Subcutaneous adipose tissue (tissue), 4 donors: ENCODE measurements around the gene CMIP. TPM values are rescaled to one million over a fixed set of nuclear protein-coding genes. Genes with fewer than 3 reads are reported as not detected.

Source experiments
- total RNA-seq, 4 donors: library from RNA; depleted of rRNA; stranded (reverse); fragments of >200 nt; gene quantifications; one replicate each; pipeline ENCODE4 v1.1.0, GENCODE V29; 2016
- TF ChIP-seq, protein P1 (sequence below): fragments of 450-650 bp; IDR thresholded peaks from one replicate; pipeline ENCODE4 v1.5.1; 2016; ENCODE audit warnings: low read depth, mild to moderate bottlenecking, control low read depth, antibody characterized with exemption, moderate library complexity

The CMIP gene
- total RNA-seq, 4 donors from 2014 or later, result 19.9 to 40.3 (median 26.0) TPM

DNA sequence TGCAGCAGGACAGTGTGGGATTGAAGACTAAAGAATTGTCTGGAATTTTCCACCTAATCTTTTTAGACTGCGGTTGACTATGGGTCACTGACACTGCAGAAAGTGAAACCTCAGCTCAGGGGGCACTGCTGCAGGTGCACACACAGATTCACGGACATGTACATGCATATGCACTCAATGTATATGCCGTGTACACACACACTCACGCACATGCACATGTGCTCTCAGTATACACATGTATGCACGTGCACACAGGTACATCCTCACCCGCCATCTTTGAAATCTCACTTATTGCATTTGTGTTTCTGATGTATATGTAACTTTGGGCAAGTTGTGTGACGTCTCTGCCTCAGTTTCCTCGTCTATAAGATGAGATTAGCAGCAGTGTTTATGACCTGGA lies 27.3 kb downstream of the CMIP start:
- TF ChIP-seq, protein P1, sequence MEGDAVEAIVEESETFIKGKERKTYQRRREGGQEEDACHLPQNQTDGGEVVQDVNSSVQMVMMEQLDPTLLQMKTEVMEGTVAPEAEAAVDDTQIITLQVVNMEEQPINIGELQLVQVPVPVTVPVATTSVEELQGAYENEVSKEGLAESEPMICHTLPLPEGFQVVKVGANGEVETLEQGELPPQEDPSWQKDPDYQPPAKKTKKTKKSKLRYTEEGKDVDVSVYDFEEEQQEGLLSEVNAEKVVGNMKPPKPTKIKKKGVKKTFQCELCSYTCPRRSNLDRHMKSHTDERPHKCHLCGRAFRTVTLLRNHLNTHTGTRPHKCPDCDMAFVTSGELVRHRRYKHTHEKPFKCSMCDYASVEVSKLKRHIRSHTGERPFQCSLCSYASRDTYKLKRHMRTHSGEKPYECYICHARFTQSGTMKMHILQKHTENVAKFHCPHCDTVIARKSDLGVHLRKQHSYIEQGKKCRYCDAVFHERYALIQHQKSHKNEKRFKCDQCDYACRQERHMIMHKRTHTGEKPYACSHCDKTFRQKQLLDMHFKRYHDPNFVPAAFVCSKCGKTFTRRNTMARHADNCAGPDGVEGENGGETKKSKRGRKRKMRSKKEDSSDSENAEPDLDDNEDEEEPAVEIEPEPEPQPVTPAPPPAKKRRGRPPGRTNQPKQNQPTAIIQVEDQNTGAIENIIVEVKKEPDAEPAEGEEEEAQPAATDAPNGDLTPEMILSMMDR, result no peak

DNA sequence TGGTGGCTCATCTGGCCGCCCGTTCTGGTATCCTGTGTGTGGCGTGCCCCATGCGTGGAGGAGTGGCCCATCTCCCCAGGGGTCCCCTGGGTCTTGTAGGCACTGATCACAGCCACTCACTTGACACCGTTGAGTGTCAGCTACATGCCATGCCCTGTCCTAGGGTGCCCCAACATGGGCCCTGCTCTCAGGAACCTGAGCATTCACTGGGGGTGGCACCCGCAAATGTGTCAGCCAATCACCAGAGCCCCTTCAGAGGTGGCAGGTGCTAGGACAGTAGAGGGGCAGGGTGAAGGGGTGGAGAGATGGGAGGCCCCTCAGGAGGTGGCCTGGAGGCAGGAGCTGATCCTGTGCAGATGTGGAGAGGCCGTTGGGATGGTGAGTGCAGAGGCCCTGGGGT lies 27.8 kb downstream of the CMIP start:
- TF ChIP-seq, protein P1, result no peak

DNA sequence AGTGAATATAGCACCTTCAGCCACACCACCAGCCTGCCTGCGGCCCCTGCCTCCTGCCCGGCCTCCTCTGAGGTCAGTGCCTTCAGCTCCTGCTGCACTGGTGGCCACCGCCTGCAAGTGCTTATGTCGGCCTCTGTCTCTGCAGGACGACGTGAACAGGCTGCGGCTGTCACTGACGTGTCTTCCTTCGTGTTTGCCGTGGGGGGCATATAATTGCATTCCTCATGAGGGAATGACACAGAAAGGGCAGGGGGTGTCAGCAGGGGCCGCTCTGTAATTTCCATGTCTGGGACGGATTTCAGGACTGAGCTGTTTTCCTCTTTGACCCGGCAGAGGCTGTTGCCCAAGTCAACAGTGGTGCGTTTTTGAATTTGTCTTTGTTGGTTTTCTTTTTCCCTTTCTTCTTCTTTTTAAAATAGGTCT lies 28.5 kb downstream of the CMIP start:
- TF ChIP-seq, protein P1, result no peak

DNA sequence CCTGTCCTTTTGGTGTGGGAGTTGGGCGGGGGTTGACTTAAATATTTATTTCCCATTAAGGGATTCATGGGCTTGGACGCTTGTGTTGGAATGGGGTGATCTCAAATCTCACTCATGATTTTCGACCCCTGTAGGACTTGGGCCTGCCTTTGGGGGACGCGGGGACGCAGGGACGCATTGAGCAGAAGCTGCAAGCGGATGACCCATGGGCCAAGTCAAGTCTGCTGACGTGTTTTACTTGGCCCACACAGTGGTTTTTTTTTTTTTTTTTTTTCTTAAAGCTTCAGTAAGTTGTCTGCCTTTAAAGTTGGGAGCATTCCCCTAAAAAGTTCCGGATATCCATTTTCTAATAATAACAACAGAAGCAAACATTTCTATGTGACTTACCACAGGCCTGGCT lies 28.9 kb downstream of the CMIP start:
- TF ChIP-seq, protein P1, result no peak

DNA sequence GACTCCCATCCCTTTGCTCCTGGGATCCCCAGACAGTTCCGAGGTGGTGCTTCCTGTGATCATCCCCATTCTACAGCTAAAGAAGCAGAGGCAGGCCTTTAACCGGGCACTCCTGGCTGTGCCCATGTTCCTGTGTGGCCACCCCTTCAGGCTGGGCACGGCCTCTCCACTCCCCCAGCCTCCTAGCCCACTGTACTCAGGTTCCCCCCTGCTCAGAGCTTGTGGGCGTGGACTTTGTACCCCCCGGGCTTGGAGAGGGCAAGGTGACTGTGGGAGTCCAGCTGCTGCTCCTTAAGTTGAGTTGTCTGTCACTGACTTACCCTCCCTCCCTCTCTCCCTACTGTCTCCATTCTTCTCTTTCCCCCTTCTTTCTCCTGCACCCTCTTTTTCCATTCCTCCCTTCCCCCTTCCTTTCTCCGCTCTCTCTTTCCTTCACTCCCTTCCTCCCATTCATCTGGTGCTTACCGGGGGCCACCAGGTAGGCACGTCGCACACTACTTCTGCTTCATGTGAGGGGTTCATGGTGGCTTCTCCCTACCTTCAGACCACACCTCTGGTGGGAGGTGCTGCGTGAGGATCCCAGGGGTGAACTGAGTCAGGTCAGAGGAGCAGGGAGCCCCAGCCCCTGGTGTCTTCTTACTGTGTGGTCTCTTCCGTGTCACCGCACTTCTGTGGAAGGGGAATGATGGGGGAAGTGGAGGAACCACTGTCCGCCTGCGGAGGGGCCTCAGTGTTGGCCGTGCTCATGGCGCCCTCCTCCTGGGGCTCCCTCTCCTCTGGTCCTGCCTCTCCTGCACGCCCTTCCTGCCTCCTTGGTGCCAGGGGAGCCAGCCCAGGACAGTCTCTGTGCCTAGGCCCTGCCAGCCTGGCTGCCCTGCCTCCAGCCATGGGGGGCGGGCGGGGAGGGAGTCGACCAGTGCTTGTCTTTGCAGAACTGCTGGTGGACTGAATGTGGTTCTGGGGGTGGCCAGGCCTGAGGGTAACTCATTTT lies 29.7 kb downstream of the CMIP start:
- TF ChIP-seq, protein P1, result no peak

DNA sequence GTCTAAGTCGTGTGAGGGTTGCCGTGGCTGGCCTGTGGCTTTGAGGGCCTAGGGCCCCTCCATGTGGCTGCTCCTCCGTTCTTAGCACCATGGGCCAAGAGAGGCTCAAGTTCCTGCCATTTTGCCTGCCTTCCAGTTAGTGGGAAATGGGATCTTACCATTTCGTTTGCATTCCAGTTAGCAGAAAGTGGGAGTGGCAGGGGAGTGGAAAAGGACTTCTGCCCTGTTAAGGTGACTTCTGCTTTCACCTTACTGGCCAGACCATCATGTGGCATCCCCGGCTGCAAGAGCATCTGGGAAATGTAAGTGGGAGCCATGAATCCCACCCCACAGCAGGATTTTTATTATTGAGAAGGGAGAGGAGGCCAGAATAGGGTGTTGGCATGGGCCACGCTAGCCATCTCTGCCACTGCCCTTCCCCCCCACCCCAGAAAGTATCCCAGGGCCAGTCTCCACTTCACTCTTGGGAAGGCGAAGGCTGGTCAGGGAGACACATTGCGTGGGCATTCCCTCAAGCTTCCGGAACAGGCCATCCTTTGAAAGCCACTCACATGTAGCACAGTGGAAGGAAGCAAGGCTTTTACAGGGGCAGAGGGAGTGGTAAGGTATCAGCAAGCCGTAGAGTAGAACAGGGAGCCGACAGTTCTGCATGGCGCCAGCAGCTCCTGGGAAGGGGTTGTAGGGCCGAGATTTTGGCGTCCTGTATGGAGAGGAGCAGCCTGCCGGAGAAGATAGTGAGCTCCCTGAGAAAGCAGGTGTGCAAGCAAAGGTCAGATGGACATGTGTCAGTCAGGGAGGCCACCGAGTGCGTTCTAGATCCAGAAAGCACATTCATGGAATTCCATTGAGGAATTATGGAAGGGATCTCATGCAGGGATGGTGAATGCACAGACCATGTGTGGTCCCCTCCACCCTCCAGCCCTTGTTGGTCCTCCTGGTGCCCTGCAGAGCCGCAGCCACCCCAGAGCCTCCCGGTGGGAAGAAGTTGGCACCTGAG lies 33.4 kb downstream of the CMIP start:
- TF ChIP-seq, protein P1, result no peak
